CD4-positive, alpha-beta memory T cell (primary cell): Measurements from ENCODE around the gene EN1. TPM values are rescaled to one million over a fixed set of nuclear protein-coding genes. Genes with fewer than 3 reads are reported as not detected.

Experiments
- CTCF ChIA-PET: fragments of 350-600 bp; sonication (Branson Sonifier 250); formaldehyde crosslinking; loops from one replicate; lab custom pipeline; 2021; ENCODE audit warnings: inconsistent platforms; ENCODE audit not compliant: partially characterized antibody; lab: Charles Lee
- POLR2A ChIA-PET: fragments of 350-600 bp; sonication (Branson Sonifier 250); formaldehyde crosslinking; loops from one replicate; lab custom pipeline; 2021; ENCODE audit not compliant: partially characterized antibody; lab: Charles Lee
- DNase-seq, 5 donors: peaks; one replicate each; pipeline versions ENCODE4 v3.0.0 to v3.0.0-alpha.2; 2020 to 2022; ENCODE audit warnings: mixed read lengths in 1 of 5
- H3K27ac ChIP-seq: one replicate; pipeline ENCODE4 v1.7.0; 2013; ENCODE audit warnings: low read depth, low read length
- H3K27me3 ChIP-seq: 2 replicates; pipeline ENCODE4 v1.7.0; 2013; ENCODE audit warnings: mild to moderate bottlenecking, low read length, moderate library complexity; ENCODE audit not compliant: insufficient read depth
- H3K36me3 ChIP-seq: 2 replicates; pipeline ENCODE4 v1.7.0; 2013; ENCODE audit warnings: mild to moderate bottlenecking, low read length, moderate library complexity; ENCODE audit not compliant: insufficient read depth
- H3K4me1 ChIP-seq: 2 replicates; pipeline ENCODE4 v1.7.0; 2013; ENCODE audit warnings: mild to moderate bottlenecking, low read length, moderate library complexity; ENCODE audit not compliant: insufficient read depth
- H3K4me3 ChIP-seq, 2 donors: one replicate each; pipeline ENCODE4 v1.7.0; 2013; ENCODE audit warnings: low read length in 2 of 2, mild to moderate bottlenecking in 1 of 2
- H3K9me3 ChIP-seq, 2 donors: one replicate each; pipeline ENCODE4 v1.7.0; 2013; ENCODE audit warnings: low read length in 2 of 2, control low read depth in 1 of 2; ENCODE audit not compliant: control insufficient read depth in 1 of 2
- H3K27ac Mint-ChIP-seq, 7 donors: one replicate each; pipeline ENCODE4 v1.8.0; 2020 to 2021; ENCODE audit warnings: mixed read lengths in 7 of 7, mild to moderate bottlenecking in 6 of 7, inconsistent platforms in 3 of 7, moderate library complexity in 3 of 7
- H3K27me3 Mint-ChIP-seq, 2 donors: one replicate each; pipeline ENCODE4 v1.8.0; 2020 to 2021; ENCODE audit warnings: mixed read lengths in 2 of 2
- H3K36me3 Mint-ChIP-seq, 2 donors: one replicate each; pipeline ENCODE4 v1.8.0; 2020 to 2021; ENCODE audit warnings: mixed read lengths in 2 of 2, inconsistent platforms in 1 of 2, mild to moderate bottlenecking in 1 of 2
- H3K4me1 Mint-ChIP-seq, 4 donors: one replicate each; pipeline ENCODE4 v1.8.0; 2020 to 2021; ENCODE audit warnings: mixed read lengths in 4 of 4, mild to moderate bottlenecking in 1 of 4
- H3K4me3 Mint-ChIP-seq, 8 donors: one replicate each; pipeline ENCODE4 v1.8.0; 2020 to 2021; ENCODE audit warnings: mixed read lengths in 8 of 8, mild to moderate bottlenecking in 7 of 8, moderate library complexity in 6 of 8, inconsistent platforms in 3 of 8
- H3K9me3 Mint-ChIP-seq, 8 donors: one replicate each; pipeline ENCODE4 v1.8.0; 2020 to 2021; ENCODE audit warnings: mixed read lengths in 8 of 8, mild to moderate bottlenecking in 5 of 8, inconsistent platforms in 3 of 8, moderate library complexity in 1 of 8
- intact Hi-C: fragments of 100-400 bp; cut with micrococcal nuclease; formaldehyde crosslinking; loops from one replicate; pipeline ENCODE4 v1.15.1; 2023
- polyA plus RNA-seq, 2 donors: library from polyadenylated mRNA; unstranded; fragments of 300-500 nt; fragmentation: Illumina TruSeq; gene quantifications; one replicate each; pipeline ENCODE4 v1.2.3, GENCODE V29; 2021
- total RNA-seq, 2 experiments: library from RNA; stranded (reverse); gene quantifications; one replicate each; pipeline ENCODE4 v1.2.3, GENCODE V29; 2021

The EN1 gene
- total and polyA plus RNA-seq, 4 experiments from 2014 or later: not detected

DNA sequence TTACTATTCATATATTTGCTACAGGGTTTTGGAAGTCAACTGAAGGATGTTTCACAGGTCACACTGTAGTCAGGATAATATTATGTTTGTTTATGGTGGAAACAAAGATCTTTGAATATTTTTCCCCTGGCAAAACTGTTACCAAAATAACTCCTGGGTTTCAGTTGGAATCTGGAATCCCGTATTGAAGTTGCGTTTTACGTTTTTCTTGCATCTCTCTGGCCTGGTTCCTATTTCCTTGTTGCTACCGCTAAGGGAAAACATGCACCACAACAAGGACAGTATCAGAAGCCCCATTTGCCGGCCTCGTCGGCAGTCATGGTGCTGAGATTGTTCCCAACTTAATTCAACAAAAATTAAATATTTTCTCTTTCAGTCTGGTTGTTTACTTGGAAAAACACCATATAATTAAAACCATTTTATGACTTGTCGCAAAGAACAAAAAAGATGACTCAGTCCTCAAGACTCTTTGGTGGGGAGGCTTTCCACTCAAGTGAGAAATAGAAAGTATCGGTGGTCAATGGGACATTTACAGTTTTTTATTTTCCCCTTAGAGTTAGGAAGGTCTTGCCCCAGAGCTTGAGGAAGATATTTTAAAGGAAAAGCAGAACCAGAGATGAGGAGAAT is 42.3 kb downstream of the EN1 start:
- Mint-ChIP-seq H3K27ac (no peak overlapping the region), H3K27me3 (peaks cover 27 to 32% of the 10 kb centered on the region in 2 donors), H3K9me3 (peaks cover 0 to 8% (median 0%) of the 10 kb centered on the region in 8 donors), H3K4me1 (peaks cover 2 to 9% (median 5%) of the 10 kb centered on the region in 4 donors), H3K36me3 (no peaks in the 10 kb centered on the region), H3K4me3 (no peak overlapping the region)
- ChIA-PET POLR2A (no interaction called here), CTCF (no interaction called here)
- H3K36me3 ChIP-seq: no peaks in the 10 kb centered on the region
- no peaks in the 10 kb centered on the region for H3K4me1 ChIP-seq
- DNase-seq: no peak
- H3K9me3 ChIP-seq: no peaks in the 10 kb centered on the region
- intact Hi-C loops: no loop called here
- no peak overlapping the region for H3K4me3 ChIP-seq
- no peaks in the 10 kb centered on the region for H3K27me3 ChIP-seq
- no peak overlapping the region for H3K27ac ChIP-seq

DNA sequence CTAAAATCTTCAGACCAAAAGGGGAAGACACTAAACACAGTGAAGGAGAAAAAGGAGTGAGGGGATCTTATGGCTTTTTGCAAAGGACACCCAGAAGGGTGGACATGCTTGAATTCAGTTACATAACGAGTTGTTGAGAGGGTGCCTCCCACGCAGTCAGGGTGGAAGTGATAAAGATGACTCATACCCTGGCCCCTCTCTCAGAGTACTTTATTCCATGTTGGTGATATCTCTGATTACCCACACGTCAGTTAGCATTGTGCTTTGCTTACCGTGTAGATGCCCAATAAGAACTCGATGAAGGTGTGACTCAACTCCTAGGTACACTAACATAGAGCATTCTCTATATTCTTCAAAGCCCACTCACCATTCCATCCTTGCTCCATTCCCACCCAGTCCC is 44.4 kb downstream of the EN1 start:
- Mint-ChIP-seq H3K4me3 (no peak overlapping the region), H3K27me3 (peaks cover 18 to 28% of the 10 kb centered on the region in 2 donors), H3K36me3 (no peaks in the 10 kb centered on the region), H3K4me1 (peaks cover 0 to 2% (median 1%) of the 10 kb centered on the region in 4 donors), H3K9me3 (peaks cover 0 to 5% (median 0%) of the 10 kb centered on the region in 8 donors), H3K27ac (no peak overlapping the region)
- Histone ChIP-seq H3K9me3 (no peaks in the 10 kb centered on the region), H3K27ac (no peak overlapping the region), H3K27me3 (no peaks in the 10 kb centered on the region), H3K4me3 (no peak overlapping the region), H3K4me1 (no peaks in the 10 kb centered on the region), H3K36me3 (no peaks in the 10 kb centered on the region)
- no peak for DNase-seq
- ChIA-PET POLR2A (no interaction called here), CTCF (no interaction called here)
- intact Hi-C loops: no loop called here

DNA sequence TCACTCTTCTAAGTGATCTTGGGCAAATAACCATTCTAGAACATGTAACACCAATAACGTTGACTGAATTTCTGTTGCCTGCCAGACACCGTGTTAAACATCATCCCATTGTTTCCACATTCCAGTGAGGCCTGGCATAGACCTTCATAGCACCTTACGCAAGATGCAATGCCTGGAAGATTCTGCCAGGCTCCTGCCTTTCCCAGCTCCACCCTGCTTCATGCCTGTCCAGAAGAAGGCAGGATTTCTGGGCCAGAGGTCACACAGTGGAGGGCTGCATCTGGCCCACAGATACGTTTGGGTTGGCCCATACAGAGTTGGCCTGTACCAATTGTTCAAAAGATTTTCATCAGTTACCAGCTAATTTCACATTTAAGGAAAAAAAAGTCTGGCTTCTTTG is 46.3 kb downstream of the EN1 start:
- H3K36me3 ChIP-seq: no peaks in the 10 kb centered on the region
- Mint-ChIP-seq H3K27me3 (peaks cover 15 to 25% of the 10 kb centered on the region in 2 donors), H3K4me1 (no peaks in the 10 kb centered on the region), H3K9me3 (peaks cover 0 to 4% (median 0%) of the 10 kb centered on the region in 8 donors), H3K4me3 (no peak overlapping the region), H3K27ac (no peak overlapping the region), H3K36me3 (no peaks in the 10 kb centered on the region)
- CTCF ChIA-PET: no interaction called here
- H3K27me3 ChIP-seq: no peaks in the 10 kb centered on the region
- no peak overlapping the region for H3K27ac ChIP-seq
- intact Hi-C loops: no loop called here
- no peaks in the 10 kb centered on the region for H3K9me3 ChIP-seq
- POLR2A ChIA-PET: no interaction called here
- DNase-seq: no peak
- no peak overlapping the region for H3K4me3 ChIP-seq
- no peaks in the 10 kb centered on the region for H3K4me1 ChIP-seq

GRCh38 chr2:118800736-118801135 is 46.7 kb downstream of the EN1 start:
- CTCF ChIA-PET: no interaction called here
- Histone ChIP-seq H3K36me3 (no peaks in the 10 kb centered on the region), H3K9me3 (no peaks in the 10 kb centered on the region), H3K27ac (no peak overlapping the region), H3K27me3 (no peaks in the 10 kb centered on the region), H3K4me1 (no peaks in the 10 kb centered on the region), H3K4me3 (no peak overlapping the region)
- intact Hi-C loops: no loop called here
- peaks cover 0 to 4% (median 0%) of the 10 kb centered on the region in 8 donors for H3K9me3 Mint-ChIP-seq
- POLR2A ChIA-PET: no interaction called here
- peaks cover 10 to 22% of the 10 kb centered on the region in 2 donors for H3K27me3 Mint-ChIP-seq
- H3K4me1 Mint-ChIP-seq: no peaks in the 10 kb centered on the region
- H3K36me3 Mint-ChIP-seq: no peaks in the 10 kb centered on the region
- H3K27ac Mint-ChIP-seq: no peak overlapping the region
- no peak overlapping the region for H3K4me3 Mint-ChIP-seq
- no peak for DNase-seq

DNA sequence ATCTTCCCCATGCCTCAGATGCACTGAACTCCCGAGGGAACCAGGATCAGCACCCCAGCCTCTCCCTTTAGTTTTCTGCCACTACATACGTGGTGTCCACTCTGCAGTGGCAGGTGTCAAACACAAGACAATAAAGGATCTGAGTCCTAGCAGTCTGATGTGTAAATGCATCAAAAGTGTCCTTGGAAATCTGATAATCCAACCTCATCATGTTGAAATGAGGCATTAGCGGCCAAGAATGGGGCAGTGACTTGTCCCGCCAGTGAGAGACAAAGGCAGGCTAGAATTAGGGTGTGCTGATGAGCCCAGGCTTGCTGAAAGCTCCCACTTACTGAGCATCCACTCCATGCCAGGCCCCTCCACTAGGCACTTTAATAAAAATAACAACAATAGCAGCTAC is 52.9 kb downstream of the EN1 start:
- no peaks in the 10 kb centered on the region for H3K27me3 ChIP-seq
- H3K4me3 ChIP-seq: no peak overlapping the region
- no peak overlapping the region for H3K27ac ChIP-seq
- no peak overlapping the region for H3K4me3 Mint-ChIP-seq
- H3K36me3 Mint-ChIP-seq: no peaks in the 10 kb centered on the region
- H3K27ac Mint-ChIP-seq: no peak overlapping the region
- intact Hi-C loops: no loop called here
- ChIA-PET CTCF (no interaction called here), POLR2A (no interaction called here)
- no peaks in the 10 kb centered on the region for H3K9me3 ChIP-seq
- H3K9me3 Mint-ChIP-seq: peaks cover 0 to 2% (median 0%) of the 10 kb centered on the region in 8 donors
- H3K27me3 Mint-ChIP-seq: peaks cover 15 to 27% of the 10 kb centered on the region in 2 donors
- no peaks in the 10 kb centered on the region for H3K4me1 ChIP-seq
- no peak for DNase-seq
- no peaks in the 10 kb centered on the region for H3K36me3 ChIP-seq
- no peaks in the 10 kb centered on the region for H3K4me1 Mint-ChIP-seq

Other genes with a start within 250 kb of the EN1 start
- gene MARCO, start 94.5 kb upstream of the EN1 start, total RNA-seq: under 1 TPM in 1 of 2 experiments, not detected in 1; 0.17 TPM
- not detected for gene MARCO, start 94.5 kb upstream of the EN1 start, polyA plus RNA-seq